Measurements from ENCODE around the gene FOXO3.

Gene FOXO3

DNA sequence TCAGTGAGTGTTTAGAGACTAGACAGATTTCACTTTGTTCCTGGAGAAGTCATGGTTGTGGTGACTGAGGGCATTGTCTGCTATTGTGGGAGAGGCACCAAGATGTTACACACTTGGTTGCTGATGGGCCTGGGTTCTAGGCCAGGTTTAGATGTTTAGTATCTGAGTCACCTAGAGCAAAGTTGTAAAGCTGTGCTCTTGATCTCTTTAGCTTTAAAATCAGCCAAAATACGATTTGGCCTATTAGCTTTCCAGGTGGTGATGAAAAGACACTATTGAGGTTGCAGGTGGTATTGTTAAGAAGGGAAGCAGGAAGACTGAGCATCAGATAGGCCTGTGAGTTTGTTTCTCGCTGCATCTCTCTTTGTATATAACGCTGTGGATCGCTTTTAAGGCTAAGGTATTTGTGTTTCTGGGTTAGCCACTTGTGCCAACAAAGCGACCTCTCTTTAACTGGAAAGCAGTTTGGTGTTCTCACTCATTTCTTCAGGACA lies 48.6 kb downstream of the FOXO3 start:
- no peak overlapping the region for H3K4me3 ChIP-seq (ENCODE audit: low read depth, low read length)
- DNase-seq (ENCODE audit: low read depth), result no peak
- TF ChIP-seq, protein P1, sequence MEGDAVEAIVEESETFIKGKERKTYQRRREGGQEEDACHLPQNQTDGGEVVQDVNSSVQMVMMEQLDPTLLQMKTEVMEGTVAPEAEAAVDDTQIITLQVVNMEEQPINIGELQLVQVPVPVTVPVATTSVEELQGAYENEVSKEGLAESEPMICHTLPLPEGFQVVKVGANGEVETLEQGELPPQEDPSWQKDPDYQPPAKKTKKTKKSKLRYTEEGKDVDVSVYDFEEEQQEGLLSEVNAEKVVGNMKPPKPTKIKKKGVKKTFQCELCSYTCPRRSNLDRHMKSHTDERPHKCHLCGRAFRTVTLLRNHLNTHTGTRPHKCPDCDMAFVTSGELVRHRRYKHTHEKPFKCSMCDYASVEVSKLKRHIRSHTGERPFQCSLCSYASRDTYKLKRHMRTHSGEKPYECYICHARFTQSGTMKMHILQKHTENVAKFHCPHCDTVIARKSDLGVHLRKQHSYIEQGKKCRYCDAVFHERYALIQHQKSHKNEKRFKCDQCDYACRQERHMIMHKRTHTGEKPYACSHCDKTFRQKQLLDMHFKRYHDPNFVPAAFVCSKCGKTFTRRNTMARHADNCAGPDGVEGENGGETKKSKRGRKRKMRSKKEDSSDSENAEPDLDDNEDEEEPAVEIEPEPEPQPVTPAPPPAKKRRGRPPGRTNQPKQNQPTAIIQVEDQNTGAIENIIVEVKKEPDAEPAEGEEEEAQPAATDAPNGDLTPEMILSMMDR (conservative IDR thresholded peaks at IDR 0.05; ENCODE audit: low read depth, low read length), result no peak

DNA sequence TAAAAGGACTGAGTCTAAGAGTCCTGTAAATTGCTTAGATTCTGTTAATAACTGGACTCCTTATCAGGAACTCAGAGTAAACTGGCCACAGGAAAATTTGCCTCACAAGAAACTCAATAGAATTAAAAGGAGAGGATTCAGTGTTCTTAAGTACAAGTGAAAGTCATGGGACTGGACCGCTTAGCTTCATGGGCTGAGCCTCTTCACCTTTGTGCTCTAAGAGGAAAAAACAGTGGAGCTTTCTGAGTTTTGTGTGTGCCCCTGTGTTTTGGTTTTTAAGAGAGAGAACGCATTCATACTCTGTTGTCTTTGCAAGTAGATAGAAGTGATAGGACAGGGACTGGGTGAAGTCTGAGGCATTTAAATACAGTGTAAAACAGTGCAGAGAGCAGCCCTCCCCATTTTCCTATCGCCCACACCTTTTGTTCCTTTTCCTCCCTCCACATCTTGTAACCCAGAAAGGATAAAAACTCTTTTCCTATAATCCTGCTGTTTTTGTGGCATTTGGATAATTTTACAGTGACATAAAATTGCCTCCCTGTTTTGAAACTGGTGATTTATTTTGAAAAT lies 49.6 kb downstream of the FOXO3 start:
- TF ChIP-seq, protein P1 (conservative IDR thresholded peaks at IDR 0.05; ENCODE audit: low read depth, low read length), result no peak
- no peak for DNase-seq (ENCODE audit: low read depth)
- H3K4me3 ChIP-seq (ENCODE audit: low read depth, low read length), result no peak overlapping the region

DNA sequence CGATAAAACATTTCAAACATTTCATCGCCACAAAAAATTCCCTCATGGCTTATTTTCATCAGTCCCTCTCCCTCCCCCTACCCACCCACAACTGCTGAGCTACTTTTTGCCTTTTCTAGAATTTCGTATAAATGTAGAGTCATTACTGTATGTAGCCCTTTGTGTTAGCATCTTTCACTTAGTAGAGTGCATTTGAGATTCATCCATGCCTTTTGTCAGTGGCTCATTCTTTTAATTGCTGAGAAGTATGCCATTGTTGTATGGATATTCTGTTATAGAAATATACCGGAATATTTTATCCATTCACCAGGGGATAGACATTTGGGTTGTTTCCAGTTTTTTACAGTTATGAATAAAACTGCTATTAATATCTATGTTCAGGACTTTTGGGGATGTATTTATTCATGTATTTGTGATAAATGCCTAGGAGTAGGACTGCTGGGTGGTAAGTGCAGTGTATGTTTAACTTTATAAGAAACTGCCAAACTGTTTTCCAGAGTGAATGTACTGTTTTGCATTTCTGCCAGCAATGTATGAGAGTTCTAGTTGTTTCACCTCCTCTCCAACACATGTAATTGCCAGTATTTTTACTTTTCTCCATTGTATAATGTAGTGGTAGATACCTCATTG lies 50.4 kb downstream of the FOXO3 start:
- no peak overlapping the region for H3K4me3 ChIP-seq (ENCODE audit: low read depth, low read length)
- TF ChIP-seq, protein P1 (conservative IDR thresholded peaks at IDR 0.05; ENCODE audit: low read depth, low read length), result no peak
- DNase-seq (ENCODE audit: low read depth), result no peak

DNA sequence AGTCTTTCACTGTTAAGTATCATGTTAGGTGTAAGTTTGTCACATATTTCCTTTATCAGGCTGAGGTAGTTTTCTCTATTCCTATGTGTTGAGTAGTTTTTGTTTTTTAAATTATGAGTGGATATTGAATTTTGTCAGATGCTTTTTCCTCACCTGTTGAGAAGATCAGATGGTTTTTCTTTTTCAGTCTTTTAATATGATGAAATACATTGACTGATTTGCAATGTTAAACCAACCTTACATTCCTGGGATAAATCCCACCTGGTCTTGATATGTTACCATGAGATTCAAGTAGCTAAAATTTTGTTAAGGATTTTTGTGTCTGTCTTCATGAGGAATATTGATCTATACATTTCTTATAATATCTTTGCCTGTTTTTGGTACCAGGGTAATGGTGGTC lies 52.1 kb downstream of the FOXO3 start:
- no peak for DNase-seq (ENCODE audit: low read depth)
- TF ChIP-seq, protein P1 (conservative IDR thresholded peaks at IDR 0.05; ENCODE audit: low read depth, low read length), result no peak
- no peak overlapping the region for H3K4me3 ChIP-seq (ENCODE audit: low read depth, low read length)

DNA sequence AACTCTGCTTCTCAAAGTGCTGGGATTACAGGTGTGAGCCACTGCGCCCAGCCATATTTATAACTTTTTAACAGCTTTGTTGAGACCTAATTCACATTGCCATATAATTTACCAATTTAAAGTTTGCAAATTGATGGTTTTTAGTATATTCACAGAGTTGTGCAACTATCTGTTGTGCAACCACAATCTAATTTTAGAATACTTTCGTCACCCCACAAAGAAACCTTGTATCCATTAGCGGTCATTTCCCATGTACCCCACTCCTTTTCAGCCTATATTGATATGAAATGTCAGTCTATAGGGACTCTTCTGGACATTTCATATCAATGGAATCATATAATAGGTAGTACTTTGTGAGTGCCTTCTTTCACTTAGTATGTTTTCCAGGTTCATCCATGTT lies 55.8 kb downstream of the FOXO3 start:
- no peak overlapping the region for H3K4me3 ChIP-seq (ENCODE audit: low read depth, low read length)
- TF ChIP-seq, protein P1 (conservative IDR thresholded peaks at IDR 0.05; ENCODE audit: low read depth, low read length), result no peak
- peak; percentile 59 for DNase-seq (ENCODE audit: low read depth)

DNA sequence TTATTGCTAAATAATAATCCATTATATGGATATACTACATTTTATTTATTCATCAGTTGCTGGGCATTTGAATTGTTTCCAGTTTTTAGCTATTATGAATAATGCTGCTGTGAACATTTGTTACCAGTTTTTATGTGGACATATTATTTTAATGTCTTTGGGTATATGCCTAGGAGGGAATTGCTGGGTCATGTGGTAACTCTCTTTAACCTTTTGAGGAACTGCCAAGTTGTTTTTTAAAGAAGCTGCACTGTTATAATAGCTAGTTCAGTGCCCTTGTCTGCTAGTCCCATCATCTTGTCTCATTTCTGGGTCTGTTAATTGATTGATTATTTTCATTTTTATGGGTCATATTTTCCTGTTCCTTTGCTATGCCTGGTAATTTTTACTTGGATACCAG lies 56.3 kb downstream of the FOXO3 start:
- no peak overlapping the region for H3K4me3 ChIP-seq (ENCODE audit: low read depth, low read length)
- TF ChIP-seq, protein P1 (conservative IDR thresholded peaks at IDR 0.05; ENCODE audit: low read depth, low read length), result no peak
- no peak for DNase-seq (ENCODE audit: low read depth)

DNA sequence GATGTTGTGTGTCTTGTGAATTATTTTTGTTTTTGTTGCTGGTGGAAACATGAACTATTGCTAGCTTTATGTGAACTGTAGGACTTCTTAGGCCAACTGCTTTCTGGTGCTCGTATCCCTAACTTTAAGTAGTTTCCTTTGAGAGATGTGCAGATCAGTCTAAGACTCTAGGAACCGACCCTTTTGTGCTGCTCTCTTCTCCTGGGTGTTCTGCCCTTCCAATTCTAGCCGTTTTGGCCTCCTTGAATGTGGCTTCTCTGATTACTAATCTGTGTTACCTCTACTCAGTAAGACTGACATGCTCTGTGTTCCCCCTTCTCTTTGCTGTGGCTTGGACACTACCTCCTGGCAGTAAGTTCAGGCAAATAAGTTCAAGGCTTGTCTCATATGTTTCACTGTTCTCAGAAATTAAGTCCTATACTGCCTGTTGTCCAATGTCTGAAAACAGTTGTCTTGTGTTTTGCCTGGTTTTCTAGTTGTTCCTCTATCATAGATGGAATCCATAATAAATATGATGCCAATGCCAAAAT lies 58.0 kb downstream of the FOXO3 start:
- no peak for DNase-seq (ENCODE audit: low read depth)
- TF ChIP-seq, protein P1 (conservative IDR thresholded peaks at IDR 0.05; ENCODE audit: low read depth, low read length), result no peak
- H3K4me3 ChIP-seq (ENCODE audit: low read depth, low read length), result no peak overlapping the region

Measured in choroid plexus epithelial cell (primary cell).